ENCODE results near the gene INSC.

DNA sequence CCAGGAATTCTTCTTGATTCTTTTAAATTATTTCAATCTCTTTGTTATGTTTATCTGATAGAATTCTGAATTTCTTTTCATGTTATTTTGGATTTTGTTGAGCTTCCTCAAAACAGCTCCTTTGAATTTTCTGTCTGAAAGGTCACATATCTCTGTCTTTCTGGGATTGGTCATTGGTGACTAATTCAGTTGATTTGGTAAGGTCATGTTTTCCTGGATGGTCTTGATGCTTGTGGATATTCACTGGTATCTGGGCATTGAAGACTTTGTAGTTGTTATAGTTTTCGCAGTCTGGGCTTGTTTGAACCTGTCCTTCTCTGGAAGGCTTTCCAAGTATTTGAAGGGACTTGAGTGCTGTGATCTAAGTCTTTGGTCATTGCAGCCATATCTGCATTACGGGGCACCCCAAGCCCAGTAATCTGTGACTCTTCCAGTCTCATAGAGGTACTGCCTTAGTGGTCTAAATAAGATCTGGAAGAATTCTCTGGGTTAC, 18.9 kb upstream of the INSC start:
- TF ChIP-seq ATF2 (CRISPR knock-in tag; IDR thresholded peaks at IDR 0.05) (no peak), EGR1 (conservative IDR thresholded peaks at IDR 0.05) (no peak), RNF2 (IDR thresholded peaks at IDR 0.05) (no peak), ZFX (CRISPR knock-in tag; IDR thresholded peaks at IDR 0.05) (no peak), GATA2 (CRISPR knock-in tag; IDR thresholded peaks at IDR 0.05) (no peak), POLR2A (conservative IDR thresholded peaks at IDR 0.05) (no peak), SMARCB1 (IDR thresholded peaks at IDR 0.05; ENCODE audit: insufficient read length, low read depth) (no peak), SIX5 (IDR thresholded peaks at IDR 0.05; ENCODE audit: borderline replicate concordance in 1 of 2, insufficient read depth in 1 of 2, low read depth in 1 of 2, low read length in 2 of 2) (no peak), CTCF (IDR thresholded peaks at IDR 0.05 in 2 of 3, conservative IDR thresholded peaks at IDR 0.05 in 1 of 3; ENCODE audit: insufficient read depth in 2 of 3, low read depth in 1 of 3, low read length in 3 of 3) (no peak)
